GM12878 (cell line): Measurements from ENCODE around the gene MAML3. TPM values are rescaled to one million over a fixed set of nuclear protein-coding genes. Genes with fewer than 3 reads are reported as not detected.

Experiments used
- BACH1 ChIP-seq: fragments of 450-650 bp; IDR thresholded peaks from 2 replicates; pipeline ENCODE4 v1.6.1; 2017; ENCODE audit warnings: mild to moderate bottlenecking, borderline replicate concordance
- CHD4 ChIP-seq: fragments of 200-600 bp; sonication (generic); IDR thresholded peaks from 2 replicates; pipeline ENCODE4 v1.6.1; 2016; ENCODE audit warnings: mild to moderate bottlenecking
- MTA2 ChIP-seq: fragments of 450-650 bp; IDR thresholded peaks from 2 replicates; pipeline ENCODE4 v1.6.1; 2016; ENCODE audit warnings: low read depth, mild to moderate bottlenecking, moderate library complexity
- RAD21 ChIP-seq: IDR thresholded peaks from 2 replicates; pipeline ENCODE4 v1.6.1; 2011; ENCODE audit warnings: mild to moderate bottlenecking, low read depth, low read length, moderate library complexity; ENCODE audit not compliant: insufficient read depth
- RUNX3 ChIP-seq: IDR thresholded peaks from 2 replicates; pipeline ENCODE4 v1.6.1; 2012; ENCODE audit warnings: low read length, inconsistent platforms
- SMC3 ChIP-seq: IDR thresholded peaks from 2 replicates; pipeline ENCODE4 v1.6.1; 2011; ENCODE audit warnings: low read length, improper control_type of control experiment, borderline replicate concordance
- polyA plus RNA-seq, 11 experiments: library from polyadenylated mRNA; depleted of rRNA in 4 of 11; unstranded in 6 of 11; stranded (reverse) in 5 of 11; fragments of >200 nt; fragmentation: Nextera tagmentation in 4 of 11; fragmentation: Illumina TruSeq in 1 of 11; extraction: Ambion mirVana in 4 of 11; extraction: Trizol in 1 of 11; gene quantifications; 1 replicate in 1 of 11; 2 replicates in 10 of 11; pipeline versions ENCODE4 v1.2.1 to v1.2.3, GENCODE V29; 2011 to 2016; ENCODE audit warnings: inconsistent platforms in 2 of 11, missing spikeins in 2 of 11, low read depth in 1 of 11
- total RNA-seq, 4 experiments: library from RNA; depleted of rRNA in 3 of 4; stranded (reverse); fragments of >200 nt in 3 of 4; fragmentation: Illumina TruSeq in 1 of 4; extraction: Trizol in 1 of 4; gene quantifications; 2 replicates each; pipeline versions ENCODE4 v1.2.1 to v1.2.3, GENCODE V29; 2013 to 2021
- TF ChIP-seq, protein P1 (sequence below): fragments of 150-350 bp; IDR thresholded peaks from 2 replicates; pipeline ENCODE4 v1.6.1; 2016; ENCODE audit warnings: low read depth, low read length
- TF ChIP-seq, protein P2 (sequence below), 3 experiments: IDR thresholded peaks in 2 of 3; conservative IDR thresholded peaks in 1 of 3; 2 replicates each; pipeline ENCODE4 v1.5.1; 2011; ENCODE audit warnings: low read depth in 3 of 3, low read length in 3 of 3, mild to moderate bottlenecking in 3 of 3, control low read depth in 2 of 3, moderate library complexity in 2 of 3, inconsistent platforms in 1 of 3, mixed read lengths in 1 of 3; ENCODE audit not compliant: control insufficient read depth in 2 of 3, insufficient read depth in 1 of 3; ENCODE audit errors: extremely low read depth in 1 of 3
- TF ChIP-seq, protein P3 (sequence below): IDR thresholded peaks from 2 replicates; pipeline ENCODE4 v1.6.1; 2012; ENCODE audit warnings: low read depth, low read length, improper control_type of control experiment
- TF ChIP-seq, protein P4 (sequence below): fragments of 450-650 bp; IDR thresholded peaks from 2 replicates; pipeline ENCODE4 v1.6.1; 2014; ENCODE audit warnings: mild to moderate bottlenecking
- TF ChIP-seq, protein P5 (sequence below): IDR thresholded peaks from 2 replicates; pipeline ENCODE4 v1.6.1; 2012; ENCODE audit warnings: low read depth, low read length, improper control_type of control experiment
- TF ChIP-seq, protein P6 (sequence below): fragments of 450-650 bp; IDR thresholded peaks from 2 replicates; pipeline ENCODE4 v1.6.1; 2018; ENCODE audit warnings: borderline replicate concordance, mild to moderate bottlenecking; ENCODE audit not compliant: partially characterized antibody
- TF ChIP-seq, protein P7 (sequence below): fragments of 450-650 bp; formaldehyde crosslinking; IDR thresholded peaks from 2 replicates; pipeline ENCODE4 v1.4.0; 2022; ENCODE audit warnings: mild to moderate bottlenecking, moderate library complexity

The MAML3 gene
- total and polyA plus RNA-seq, 10 of the 15 experiments (the other 5 are each of a cell fraction or from before 2014, with no cell fraction given): under 0.01 to 0.53 (median 0.06) TPM; not detected in 2

DNA sequence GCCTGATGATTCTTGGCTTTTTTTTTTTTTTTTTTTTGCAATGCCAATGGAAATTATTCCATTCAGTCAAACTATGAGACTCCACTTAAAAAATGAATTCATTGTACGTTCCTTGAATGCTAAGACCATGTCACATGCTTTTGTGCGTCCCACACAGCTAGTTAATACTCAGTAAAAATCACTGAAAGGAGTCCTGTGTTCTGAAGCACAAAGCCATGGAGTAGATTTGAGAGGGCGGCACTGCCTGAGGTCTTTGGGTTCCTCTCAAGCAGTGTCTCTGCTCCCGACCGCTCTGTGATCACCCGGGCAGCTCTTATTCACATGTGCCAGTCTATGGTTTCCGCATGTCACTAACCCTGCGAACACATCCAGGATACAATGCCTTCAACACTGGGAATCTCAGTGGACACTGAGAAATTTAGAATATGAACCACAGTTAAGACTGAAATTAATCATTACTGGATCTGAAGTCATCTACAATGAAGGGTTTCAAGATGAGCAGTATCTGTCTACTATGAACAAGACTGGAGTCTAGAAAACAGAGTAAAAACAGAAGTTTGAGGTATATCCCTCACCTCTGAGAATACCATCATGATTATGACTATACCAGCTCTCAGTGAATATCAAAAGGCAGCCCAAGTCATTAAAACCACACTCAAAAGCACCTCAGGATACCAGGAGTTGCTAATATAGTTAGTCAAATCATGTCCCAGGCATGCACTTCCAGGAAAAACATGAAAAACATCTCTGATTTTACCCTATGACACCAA is 295.4 kb downstream of the MAML3 start (continued):
- TF ChIP-seq, protein P1, sequence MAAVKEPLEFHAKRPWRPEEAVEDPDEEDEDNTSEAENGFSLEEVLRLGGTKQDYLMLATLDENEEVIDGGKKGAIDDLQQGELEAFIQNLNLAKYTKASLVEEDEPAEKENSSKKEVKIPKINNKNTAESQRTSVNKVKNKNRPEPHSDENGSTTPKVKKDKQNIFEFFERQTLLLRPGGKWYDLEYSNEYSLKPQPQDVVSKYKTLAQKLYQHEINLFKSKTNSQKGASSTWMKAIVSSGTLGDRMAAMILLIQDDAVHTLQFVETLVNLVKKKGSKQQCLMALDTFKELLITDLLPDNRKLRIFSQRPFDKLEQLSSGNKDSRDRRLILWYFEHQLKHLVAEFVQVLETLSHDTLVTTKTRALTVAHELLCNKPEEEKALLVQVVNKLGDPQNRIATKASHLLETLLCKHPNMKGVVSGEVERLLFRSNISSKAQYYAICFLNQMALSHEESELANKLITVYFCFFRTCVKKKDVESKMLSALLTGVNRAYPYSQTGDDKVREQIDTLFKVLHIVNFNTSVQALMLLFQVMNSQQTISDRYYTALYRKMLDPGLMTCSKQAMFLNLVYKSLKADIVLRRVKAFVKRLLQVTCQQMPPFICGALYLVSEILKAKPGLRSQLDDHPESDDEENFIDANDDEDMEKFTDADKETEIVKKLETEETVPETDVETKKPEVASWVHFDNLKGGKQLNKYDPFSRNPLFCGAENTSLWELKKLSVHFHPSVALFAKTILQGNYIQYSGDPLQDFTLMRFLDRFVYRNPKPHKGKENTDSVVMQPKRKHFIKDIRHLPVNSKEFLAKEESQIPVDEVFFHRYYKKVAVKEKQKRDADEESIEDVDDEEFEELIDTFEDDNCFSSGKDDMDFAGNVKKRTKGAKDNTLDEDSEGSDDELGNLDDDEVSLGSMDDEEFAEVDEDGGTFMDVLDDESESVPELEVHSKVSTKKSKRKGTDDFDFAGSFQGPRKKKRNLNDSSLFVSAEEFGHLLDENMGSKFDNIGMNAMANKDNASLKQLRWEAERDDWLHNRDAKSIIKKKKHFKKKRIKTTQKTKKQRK: no peak
- TF ChIP-seq RAD21 (no peak), RUNX3 (peak; percentile 98), CHD4 (no peak), BACH1 (no peak), SMC3 (no peak), MTA2 (peak; percentile 65)
- TF ChIP-seq, protein P2, sequence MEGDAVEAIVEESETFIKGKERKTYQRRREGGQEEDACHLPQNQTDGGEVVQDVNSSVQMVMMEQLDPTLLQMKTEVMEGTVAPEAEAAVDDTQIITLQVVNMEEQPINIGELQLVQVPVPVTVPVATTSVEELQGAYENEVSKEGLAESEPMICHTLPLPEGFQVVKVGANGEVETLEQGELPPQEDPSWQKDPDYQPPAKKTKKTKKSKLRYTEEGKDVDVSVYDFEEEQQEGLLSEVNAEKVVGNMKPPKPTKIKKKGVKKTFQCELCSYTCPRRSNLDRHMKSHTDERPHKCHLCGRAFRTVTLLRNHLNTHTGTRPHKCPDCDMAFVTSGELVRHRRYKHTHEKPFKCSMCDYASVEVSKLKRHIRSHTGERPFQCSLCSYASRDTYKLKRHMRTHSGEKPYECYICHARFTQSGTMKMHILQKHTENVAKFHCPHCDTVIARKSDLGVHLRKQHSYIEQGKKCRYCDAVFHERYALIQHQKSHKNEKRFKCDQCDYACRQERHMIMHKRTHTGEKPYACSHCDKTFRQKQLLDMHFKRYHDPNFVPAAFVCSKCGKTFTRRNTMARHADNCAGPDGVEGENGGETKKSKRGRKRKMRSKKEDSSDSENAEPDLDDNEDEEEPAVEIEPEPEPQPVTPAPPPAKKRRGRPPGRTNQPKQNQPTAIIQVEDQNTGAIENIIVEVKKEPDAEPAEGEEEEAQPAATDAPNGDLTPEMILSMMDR (IDR thresholded peaks at IDR 0.05 in 2 of 3, conservative IDR thresholded peaks at IDR 0.05 in 1 of 3; ENCODE audit: control insufficient read depth in 2 of 3, extremely low read depth in 1 of 3, insufficient read depth in 1 of 3, low read depth in 3 of 3, low read length in 3 of 3): no peak
- TF ChIP-seq, protein P3, sequence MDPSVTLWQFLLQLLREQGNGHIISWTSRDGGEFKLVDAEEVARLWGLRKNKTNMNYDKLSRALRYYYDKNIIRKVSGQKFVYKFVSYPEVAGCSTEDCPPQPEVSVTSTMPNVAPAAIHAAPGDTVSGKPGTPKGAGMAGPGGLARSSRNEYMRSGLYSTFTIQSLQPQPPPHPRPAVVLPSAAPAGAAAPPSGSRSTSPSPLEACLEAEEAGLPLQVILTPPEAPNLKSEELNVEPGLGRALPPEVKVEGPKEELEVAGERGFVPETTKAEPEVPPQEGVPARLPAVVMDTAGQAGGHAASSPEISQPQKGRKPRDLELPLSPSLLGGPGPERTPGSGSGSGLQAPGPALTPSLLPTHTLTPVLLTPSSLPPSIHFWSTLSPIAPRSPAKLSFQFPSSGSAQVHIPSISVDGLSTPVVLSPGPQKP: no peak
- TF ChIP-seq, protein P4, sequence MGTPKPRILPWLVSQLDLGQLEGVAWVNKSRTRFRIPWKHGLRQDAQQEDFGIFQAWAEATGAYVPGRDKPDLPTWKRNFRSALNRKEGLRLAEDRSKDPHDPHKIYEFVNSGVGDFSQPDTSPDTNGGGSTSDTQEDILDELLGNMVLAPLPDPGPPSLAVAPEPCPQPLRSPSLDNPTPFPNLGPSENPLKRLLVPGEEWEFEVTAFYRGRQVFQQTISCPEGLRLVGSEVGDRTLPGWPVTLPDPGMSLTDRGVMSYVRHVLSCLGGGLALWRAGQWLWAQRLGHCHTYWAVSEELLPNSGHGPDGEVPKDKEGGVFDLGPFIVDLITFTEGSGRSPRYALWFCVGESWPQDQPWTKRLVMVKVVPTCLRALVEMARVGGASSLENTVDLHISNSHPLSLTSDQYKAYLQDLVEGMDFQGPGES: no peak
- TF ChIP-seq, protein P5, sequence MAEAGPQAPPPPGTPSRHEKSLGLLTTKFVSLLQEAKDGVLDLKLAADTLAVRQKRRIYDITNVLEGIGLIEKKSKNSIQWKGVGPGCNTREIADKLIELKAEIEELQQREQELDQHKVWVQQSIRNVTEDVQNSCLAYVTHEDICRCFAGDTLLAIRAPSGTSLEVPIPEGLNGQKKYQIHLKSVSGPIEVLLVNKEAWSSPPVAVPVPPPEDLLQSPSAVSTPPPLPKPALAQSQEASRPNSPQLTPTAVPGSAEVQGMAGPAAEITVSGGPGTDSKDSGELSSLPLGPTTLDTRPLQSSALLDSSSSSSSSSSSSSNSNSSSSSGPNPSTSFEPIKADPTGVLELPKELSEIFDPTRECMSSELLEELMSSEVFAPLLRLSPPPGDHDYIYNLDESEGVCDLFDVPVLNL: no peak
- TF ChIP-seq, protein P6, sequence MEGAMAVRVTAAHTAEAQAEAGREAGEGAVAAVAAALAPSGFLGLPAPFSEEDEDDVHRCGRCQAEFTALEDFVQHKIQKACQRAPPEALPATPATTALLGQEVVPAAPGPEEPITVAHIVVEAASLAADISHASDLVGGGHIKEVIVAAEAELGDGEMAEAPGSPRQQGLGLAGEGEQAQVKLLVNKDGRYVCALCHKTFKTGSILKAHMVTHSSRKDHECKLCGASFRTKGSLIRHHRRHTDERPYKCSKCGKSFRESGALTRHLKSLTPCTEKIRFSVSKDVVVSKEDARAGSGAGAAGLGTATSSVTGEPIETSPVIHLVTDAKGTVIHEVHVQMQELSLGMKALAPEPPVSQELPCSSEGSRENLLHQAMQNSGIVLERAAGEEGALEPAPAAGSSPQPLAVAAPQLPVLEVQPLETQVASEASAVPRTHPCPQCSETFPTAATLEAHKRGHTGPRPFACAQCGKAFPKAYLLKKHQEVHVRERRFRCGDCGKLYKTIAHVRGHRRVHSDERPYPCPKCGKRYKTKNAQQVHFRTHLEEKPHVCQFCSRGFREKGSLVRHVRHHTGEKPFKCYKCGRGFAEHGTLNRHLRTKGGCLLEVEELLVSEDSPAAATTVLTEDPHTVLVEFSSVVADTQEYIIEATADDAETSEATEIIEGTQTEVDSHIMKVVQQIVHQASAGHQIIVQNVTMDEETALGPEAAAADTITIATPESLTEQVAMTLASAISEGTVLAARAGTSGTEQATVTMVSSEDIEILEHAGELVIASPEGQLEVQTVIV: no peak
- TF ChIP-seq, protein P7, sequence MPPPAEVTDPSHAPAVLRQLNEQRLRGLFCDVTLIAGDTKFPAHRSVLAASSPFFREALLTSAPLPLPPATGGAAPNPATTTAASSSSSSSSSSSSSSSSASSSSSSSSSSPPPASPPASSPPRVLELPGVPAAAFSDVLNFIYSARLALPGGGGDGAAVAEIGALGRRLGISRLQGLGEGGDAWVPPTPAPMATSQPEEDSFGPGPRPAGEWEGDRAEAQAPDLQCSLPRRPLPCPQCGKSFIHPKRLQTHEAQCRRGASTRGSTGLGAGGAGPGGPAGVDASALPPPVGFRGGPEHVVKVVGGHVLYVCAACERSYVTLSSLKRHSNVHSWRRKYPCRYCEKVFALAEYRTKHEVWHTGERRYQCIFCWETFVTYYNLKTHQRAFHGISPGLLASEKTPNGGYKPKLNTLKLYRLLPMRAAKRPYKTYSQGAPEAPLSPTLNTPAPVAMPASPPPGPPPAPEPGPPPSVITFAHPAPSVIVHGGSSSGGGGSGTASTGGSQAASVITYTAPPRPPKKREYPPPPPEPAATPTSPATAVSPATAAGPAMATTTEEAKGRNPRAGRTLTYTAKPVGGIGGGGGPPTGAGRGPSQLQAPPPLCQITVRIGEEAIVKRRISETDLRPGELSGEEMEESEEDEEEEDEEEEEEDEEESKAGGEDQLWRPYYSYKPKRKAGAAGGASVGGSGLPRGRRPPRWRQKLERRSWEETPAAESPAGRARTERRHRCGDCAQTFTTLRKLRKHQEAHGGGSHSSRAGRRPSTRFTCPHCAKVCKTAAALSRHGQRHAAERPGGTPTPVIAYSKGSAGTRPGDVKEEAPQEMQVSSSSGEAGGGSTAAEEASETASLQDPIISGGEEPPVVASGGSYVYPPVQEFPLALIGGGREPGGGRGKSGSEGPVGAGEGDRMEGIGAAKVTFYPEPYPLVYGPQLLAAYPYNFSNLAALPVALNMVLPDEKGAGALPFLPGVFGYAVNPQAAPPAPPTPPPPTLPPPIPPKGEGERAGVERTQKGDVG (CRISPR knock-in tag): no peak
